ENCODE results near the gene ITGBL1. TPM values are rescaled to one million over a fixed set of nuclear protein-coding genes. Genes with fewer than 3 reads are reported as not detected.

ITGBL1 gene
- total and polyA plus RNA-seq, 2 of the 8 experiments (the other 6 are each of a cell fraction or from before 2014, with no cell fraction given), result not detected

- TF ChIP-seq KDM4A (IDR thresholded peaks at IDR 0.05; ENCODE audit: low read depth, low read length, severe bottlenecking), result no peak
- no peak for TF ChIP-seq USF2 (IDR thresholded peaks at IDR 0.05; ENCODE audit: low read length)
- TF ChIP-seq SP1 (IDR thresholded peaks at IDR 0.05; ENCODE audit: low read depth, low read length), result no peak
These were observed 76.9 kb downstream of the ITGBL1 start (continued) for GRCh38 chr13:101529422-101529821.
